Measurements from ENCODE around the gene S100A10. TPM values are rescaled to one million over a fixed set of nuclear protein-coding genes. Genes with fewer than 3 reads are reported as not detected.

The S100A10 gene
- total RNA-seq, 4 donors from 2014 or later: 57.6 to 155 (median 106) TPM

DNA sequence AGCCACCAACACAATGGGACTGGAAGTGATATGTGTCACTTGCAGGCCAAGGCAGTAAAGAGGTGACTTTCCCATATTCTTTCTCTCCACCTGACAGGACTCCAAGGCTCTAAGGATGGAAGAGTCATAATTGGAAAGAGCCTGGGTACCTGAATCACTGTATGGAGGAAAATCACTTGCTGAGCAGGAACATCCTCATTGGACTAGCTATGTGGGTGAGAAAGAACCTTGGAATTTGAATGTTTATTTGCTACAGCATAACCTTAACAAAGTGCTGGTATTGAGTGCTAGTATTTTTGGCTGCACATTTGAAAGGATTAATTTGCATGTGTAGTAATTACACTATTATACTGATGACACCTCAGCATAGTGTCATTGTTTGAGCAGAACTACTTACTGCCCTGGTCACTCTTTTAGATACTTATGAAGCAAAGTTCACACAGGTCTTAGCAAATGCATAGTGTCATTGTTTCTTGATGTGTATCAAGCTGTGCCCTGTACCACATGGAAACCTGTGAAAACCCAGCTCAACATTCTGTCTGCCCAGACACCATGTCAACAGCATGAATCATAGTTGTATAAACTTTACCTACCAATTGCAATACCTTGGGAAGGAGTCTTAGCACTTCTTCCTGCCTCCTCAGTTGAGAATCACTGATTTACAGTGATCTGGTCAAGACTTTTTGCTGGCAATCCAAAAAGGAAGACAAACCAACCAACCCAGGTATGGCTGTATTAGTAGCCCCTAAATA, 5.1 kb upstream of the S100A10 start:
- no peak overlapping the region for H3K27ac ChIP-seq
- TF ChIP-seq POLR2AphosphoS5 (IDR thresholded peaks at IDR 0.05) (no peak), POLR2A (IDR thresholded peaks at IDR 0.05) (no peak), EP300 (IDR thresholded peaks at IDR 0.05) (no peak)
- TF ChIP-seq, protein P1, sequence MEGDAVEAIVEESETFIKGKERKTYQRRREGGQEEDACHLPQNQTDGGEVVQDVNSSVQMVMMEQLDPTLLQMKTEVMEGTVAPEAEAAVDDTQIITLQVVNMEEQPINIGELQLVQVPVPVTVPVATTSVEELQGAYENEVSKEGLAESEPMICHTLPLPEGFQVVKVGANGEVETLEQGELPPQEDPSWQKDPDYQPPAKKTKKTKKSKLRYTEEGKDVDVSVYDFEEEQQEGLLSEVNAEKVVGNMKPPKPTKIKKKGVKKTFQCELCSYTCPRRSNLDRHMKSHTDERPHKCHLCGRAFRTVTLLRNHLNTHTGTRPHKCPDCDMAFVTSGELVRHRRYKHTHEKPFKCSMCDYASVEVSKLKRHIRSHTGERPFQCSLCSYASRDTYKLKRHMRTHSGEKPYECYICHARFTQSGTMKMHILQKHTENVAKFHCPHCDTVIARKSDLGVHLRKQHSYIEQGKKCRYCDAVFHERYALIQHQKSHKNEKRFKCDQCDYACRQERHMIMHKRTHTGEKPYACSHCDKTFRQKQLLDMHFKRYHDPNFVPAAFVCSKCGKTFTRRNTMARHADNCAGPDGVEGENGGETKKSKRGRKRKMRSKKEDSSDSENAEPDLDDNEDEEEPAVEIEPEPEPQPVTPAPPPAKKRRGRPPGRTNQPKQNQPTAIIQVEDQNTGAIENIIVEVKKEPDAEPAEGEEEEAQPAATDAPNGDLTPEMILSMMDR (IDR thresholded peaks at IDR 0.05): no peak
- no peak overlapping the region for H3K4me3 ChIP-seq
- no peaks in the 10 kb centered on the region for H3K27me3 ChIP-seq
- no peaks in the 10 kb centered on the region for H3K9me3 ChIP-seq
- no peak for ATAC-seq
- peaks cover 0 to 29% (median 7%) of the 10 kb centered on the region in 3 donors for H3K4me1 ChIP-seq
- H3K36me3 ChIP-seq: no peaks in the 10 kb centered on the region

DNA sequence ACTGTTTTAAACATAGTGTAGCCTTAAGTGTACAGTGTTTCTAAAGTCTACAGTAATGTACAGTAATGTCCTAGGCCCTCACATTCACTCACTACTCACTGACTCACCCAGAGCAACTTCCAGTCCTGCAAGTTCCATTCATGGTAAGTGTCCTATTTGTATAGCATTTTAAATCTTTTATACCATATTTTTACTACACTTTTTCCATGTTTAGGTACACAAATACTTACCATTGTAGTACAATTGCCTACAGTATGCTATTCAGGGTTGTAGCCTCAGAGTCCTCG, 3.6 kb upstream of the S100A10 start:
- Histone ChIP-seq H3K4me3 (no peak overlapping the region), H3K27ac (no peak overlapping the region), H3K36me3 (no peaks in the 10 kb centered on the region), H3K27me3 (no peaks in the 10 kb centered on the region), H3K4me1 (peaks cover 0 to 40% (median 7%) of the 10 kb centered on the region in 3 donors), H3K9me3 (no peaks in the 10 kb centered on the region)
- WGBS, 2 donors (ENCODE audit: low coverage in 1 of 2): 83 to 95% methylated on average over 1 of the region's 1 CpG
- no peak for ATAC-seq
- TF ChIP-seq POLR2A (IDR thresholded peaks at IDR 0.05) (no peak), POLR2AphosphoS5 (IDR thresholded peaks at IDR 0.05) (no peak), EP300 (IDR thresholded peaks at IDR 0.05) (no peak)
- TF ChIP-seq, protein P1 (IDR thresholded peaks at IDR 0.05): no peak

DNA sequence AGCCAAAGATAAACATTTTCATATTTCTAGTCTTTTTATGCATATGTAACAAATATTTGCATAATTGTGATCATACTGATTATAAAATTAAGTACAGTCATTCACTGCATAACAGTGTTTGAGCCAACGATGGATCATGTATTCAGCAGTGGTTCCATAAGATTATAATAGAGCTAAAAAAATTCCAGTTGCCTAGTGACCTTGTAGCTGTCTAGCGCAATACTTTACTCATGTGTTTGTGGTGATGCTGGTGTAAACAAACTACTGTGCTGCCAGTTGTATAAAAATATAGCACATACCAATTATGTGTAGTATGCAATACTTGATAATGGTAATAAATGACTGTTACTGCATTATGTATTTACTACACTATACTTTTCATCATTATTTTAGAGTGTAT, 2.1 kb upstream of the S100A10 start:
- H3K27ac ChIP-seq: no peak overlapping the region
- no peaks in the 10 kb centered on the region for H3K9me3 ChIP-seq
- no peaks in the 10 kb centered on the region for H3K36me3 ChIP-seq
- TF ChIP-seq EP300 (IDR thresholded peaks at IDR 0.05) (no peak), POLR2AphosphoS5 (IDR thresholded peaks at IDR 0.05) (no peak), POLR2A (IDR thresholded peaks at IDR 0.05) (no peak)
- TF ChIP-seq, protein P1 (IDR thresholded peaks at IDR 0.05): no peak
- 63 to 83% methylated on average over 2 of the region's 2 CpGs for WGBS, 2 donors (ENCODE audit: low coverage in 1 of 2)
- no peak overlapping the region for H3K4me3 ChIP-seq
- no peaks in the 10 kb centered on the region for H3K27me3 ChIP-seq
- ATAC-seq: no peak
- H3K4me1 ChIP-seq: peaks cover 3 to 42% (median 18%) of the 10 kb centered on the region in 3 donors

DNA sequence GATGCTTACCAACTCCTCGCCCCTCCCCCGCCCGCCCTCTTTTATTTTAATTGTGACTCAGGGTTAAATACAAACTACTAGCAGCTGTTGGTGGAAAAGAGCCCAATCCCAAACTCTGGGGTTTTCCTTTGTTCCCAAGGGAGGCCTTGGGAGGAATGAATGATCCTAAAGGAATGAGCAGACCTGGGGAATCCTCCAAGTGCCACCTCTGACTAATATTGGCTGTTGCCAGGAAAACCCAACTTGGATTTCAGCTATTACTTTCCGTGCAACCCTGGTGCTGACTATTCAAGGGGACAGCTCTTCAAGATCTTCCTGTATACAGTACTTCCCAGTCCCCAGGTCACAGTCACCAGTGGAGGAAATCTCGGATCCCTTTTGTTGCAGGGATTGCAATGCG, 1.3 kb upstream of the S100A10 start:
- ATAC-seq: no peak
- Histone ChIP-seq H3K36me3 (no peaks in the 10 kb centered on the region), H3K9me3 (no peaks in the 10 kb centered on the region), H3K27me3 (no peaks in the 10 kb centered on the region), H3K4me1 (peaks cover 10 to 50% (median 25%) of the 10 kb centered on the region in 3 donors), H3K27ac (peak overlapping the region in 3 of 4 donors; percentile 91 to 95 (median 95)), H3K4me3 (no peak overlapping the region)
- WGBS, 2 donors (ENCODE audit: low coverage in 1 of 2): 41 to 81% methylated on average over 3 to 6 of the region's 6 CpGs
- TF ChIP-seq POLR2AphosphoS5 (IDR thresholded peaks at IDR 0.05): peak; percentile 80
- TF ChIP-seq POLR2A (IDR thresholded peaks at IDR 0.05): no peak

DNA sequence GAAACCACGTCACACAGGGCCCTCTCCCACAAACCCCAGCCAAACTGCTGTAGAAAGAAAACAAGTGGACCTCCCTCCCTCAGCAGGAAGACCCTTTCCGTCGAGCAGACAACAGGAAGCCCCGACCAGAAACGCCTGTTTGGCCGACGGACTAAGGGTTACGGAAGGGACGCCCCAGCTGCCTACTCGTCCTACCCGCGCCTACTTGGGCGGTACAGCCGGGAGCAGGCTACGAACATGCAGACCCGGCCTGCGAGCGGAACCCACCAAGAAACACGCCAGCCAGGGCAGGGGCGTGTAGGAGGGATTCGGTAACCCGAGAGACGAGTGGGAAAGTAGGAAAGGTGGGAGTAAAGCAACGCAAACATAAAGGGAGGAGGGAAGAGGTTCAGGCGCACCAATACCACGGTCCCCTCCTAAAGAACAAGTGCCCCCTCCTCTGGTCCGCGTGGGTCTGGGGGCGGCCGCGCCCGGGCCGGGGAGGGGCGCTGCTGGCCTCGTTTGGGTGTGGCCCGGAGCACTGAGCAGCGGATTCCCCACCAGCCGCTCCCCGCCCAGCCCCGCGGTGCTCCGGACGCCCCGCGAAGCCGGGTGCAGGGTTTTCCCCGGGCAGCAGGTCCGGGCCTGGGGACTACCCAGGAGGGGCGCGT, 450 bp downstream of the S100A10 start:
- Histone ChIP-seq H3K27ac (peak overlapping the region; percentile 60 to 95 (median 93)), H3K9me3 (no peaks in the 10 kb centered on the region), H3K4me1 (peaks cover 17 to 68% (median 43%) of the 10 kb centered on the region in 3 donors), H3K27me3 (no peaks in the 10 kb centered on the region), H3K36me3 (no peaks in the 10 kb centered on the region), H3K4me3 (peak overlapping the region; percentile 45 to 75)
- no peak for ATAC-seq
- 0% methylated on average over 18 to 23 of the region's 50 CpGs for WGBS, 2 donors (ENCODE audit: low coverage in 1 of 2)
- TF ChIP-seq EP300 (IDR thresholded peaks at IDR 0.05) (no peak), POLR2AphosphoS5 (IDR thresholded peaks at IDR 0.05) (no peak), POLR2A (IDR thresholded peaks at IDR 0.05) (no peak)
- TF ChIP-seq, protein P1 (IDR thresholded peaks at IDR 0.05): no peak
